HCT116 (cell line): Measurements from ENCODE around the gene MEGF8. TPM values are rescaled to one million over a fixed set of nuclear protein-coding genes. Genes with fewer than 3 reads are reported as not detected.

Source experiments
- ATAC-seq: fragments of 200-7000 bp; cut with Tn5 transposase; 2 replicates; pipeline ENCODE4 v1.9.1; 2020; ENCODE audit warnings: mild to moderate bottlenecking, moderate library complexity
- BruUV-seq: library from RNA; stranded (reverse); fragments of 400-500 nt; replicated peaks from 2 replicates; lab custom pipeline; 2021; lab: Mats Ljungman, UMichigan
- CTCF ChIA-PET: fragments of 300-600 bp; sonication (Branson Sonifier 250); formaldehyde crosslinking; loops from one replicate; lab custom pipeline; 2021; ENCODE audit warnings: antibody characterized with exemption; lab: Charles Lee
- POLR2A ChIA-PET: fragments of 300-600, 350-600 bp; sonication (Branson Sonifier 250); formaldehyde crosslinking; loops from one replicate; lab custom pipeline; 2021; ENCODE audit warnings: antibody characterized with exemption; lab: Charles Lee
- RAD21 ChIA-PET, 2 experiments: fragments of 300-600 bp; sonication (Branson Sonifier 250); formaldehyde crosslinking; loops; one replicate each; lab custom pipeline; 2023; ENCODE audit warnings: low total read pairs in 2 of 2; ENCODE audit not compliant: uncharacterized antibody in 2 of 2, unreplicated experiment in 2 of 2, low non-redundant PET in 1 of 2; lab: Charles Lee
- DNase-seq: peaks from one replicate; pipeline ENCODE4 v3.0.0-alpha.2; 2010; ENCODE audit warnings: low read depth, low spot score
- H2AFZ ChIP-seq: fragments of 200-600 bp; shearing (Covaris generic), sonication (generic); 2 replicates; pipeline ENCODE4 v1.6.1; 2017; ENCODE audit warnings: low read depth, mixed run types, mixed read lengths, antibody characterized with exemption, low read length; ENCODE audit not compliant: poor library complexity, severe bottlenecking
- H3K27ac ChIP-seq: 2 replicates; pipeline ENCODE4 v1.5.1; 2012; ENCODE audit warnings: low read depth, low read length
- H3K27me3 ChIP-seq: fragments of 200-600 bp; sonication (generic); 2 replicates; pipeline ENCODE4 v1.6.1; 2016; ENCODE audit warnings: mixed run types, low read length, mixed read lengths; ENCODE audit not compliant: insufficient read depth
- H3K36me3 ChIP-seq, 2 experiments: fragments of 200-500 bp in 1 of 2; fragments of 200-600 bp in 1 of 2; sonication (Bioruptor generic) in 1 of 2; sonication (generic) in 1 of 2; 2 replicates each; pipeline versions ENCODE4 v1.5.1 to v1.6.1; 2014 to 2016; ENCODE audit warnings: low read length in 2 of 2, inconsistent platforms in 1 of 2, mixed read lengths in 1 of 2, mixed run types in 1 of 2; ENCODE audit not compliant: insufficient read depth in 2 of 2, control insufficient read depth in 1 of 2
- H3K4me1 ChIP-seq, 2 experiments: fragments of 200-600 bp in 1 of 2; sonication (generic) in 1 of 2; 2 replicates each; pipeline versions ENCODE4 v1.5.1 to v1.6.1; 2012 to 2017; ENCODE audit warnings: low read length in 2 of 2, inconsistent platforms in 1 of 2, mild to moderate bottlenecking in 1 of 2, mixed read lengths in 1 of 2, mixed run types in 1 of 2, moderate library complexity in 1 of 2; ENCODE audit not compliant: insufficient read depth in 2 of 2, control insufficient read depth in 1 of 2
- H3K4me2 ChIP-seq: fragments of 200-600 bp; sonication (generic); 2 replicates; pipeline ENCODE4 v1.6.1; 2017; ENCODE audit warnings: mixed run types, low read length, mixed read lengths
- H3K4me3 ChIP-seq, 2 experiments: fragments of 200-600 bp in 1 of 2; sonication (generic) in 1 of 2; replicated peaks in 1 of 2; 2 replicates each; pipeline ENCODE4 v1.5.1; 2011 to 2016; ENCODE audit warnings: low read length in 2 of 2, control low read depth in 1 of 2, low read depth in 1 of 2, mild to moderate bottlenecking in 1 of 2, mixed read lengths in 1 of 2, mixed run types in 1 of 2
- H3K79me2 ChIP-seq: fragments of 200-600 bp; sonication (generic); 2 replicates; pipeline ENCODE4 v1.6.1; 2017; ENCODE audit warnings: mild to moderate bottlenecking, mixed run types, low read length, moderate library complexity, mixed read lengths; ENCODE audit not compliant: insufficient read depth
- H3K9ac ChIP-seq: fragments of 200-600 bp; sonication (generic); 2 replicates; pipeline ENCODE4 v1.6.1; 2016; ENCODE audit warnings: low read length, mixed read lengths
- H3K9me2 ChIP-seq: fragments of 200-600 bp; sonication (generic), shearing (Covaris generic); 2 replicates; pipeline ENCODE4 v1.6.1; 2017; ENCODE audit warnings: mixed run types, mild to moderate bottlenecking, moderate library complexity; ENCODE audit not compliant: insufficient read depth
- H3K9me3 ChIP-seq, 2 experiments: fragments of 200-500 bp in 1 of 2; fragments of 200-600 bp in 1 of 2; sonication (Bioruptor generic) in 1 of 2; sonication (generic) in 1 of 2; 2 replicates each; pipeline ENCODE4 v1.6.1; 2014 to 2017; ENCODE audit warnings: low read length in 2 of 2, mixed read lengths in 2 of 2, inconsistent platforms in 1 of 2, low read depth in 1 of 2, mild to moderate bottlenecking in 1 of 2, mixed run types in 1 of 2, moderate library complexity in 1 of 2; ENCODE audit not compliant: control insufficient read depth in 1 of 2, insufficient read depth in 1 of 2
- H4K20me1 ChIP-seq: fragments of 200-600 bp; sonication (generic), shearing (Covaris generic); 2 replicates; pipeline ENCODE4 v1.6.1; 2017; ENCODE audit warnings: mixed run types, mild to moderate bottlenecking, moderate library complexity; ENCODE audit not compliant: insufficient read depth
- ATF3 ChIP-seq: IDR thresholded peaks from 2 replicates; pipeline ENCODE4 v1.6.1; 2012
- CBX3 ChIP-seq: IDR thresholded peaks from 2 replicates; pipeline ENCODE4 v1.6.1; 2012; ENCODE audit warnings: low read depth
- CEBPB ChIP-seq: IDR thresholded peaks from 2 replicates; pipeline ENCODE4 v1.6.1; 2012; ENCODE audit warnings: low read depth
- CTCF ChIP-seq, 3 experiments: fragments of 200-600 bp in 1 of 3; sonication (generic) in 1 of 3; IDR thresholded peaks in 2 of 3; conservative IDR thresholded peaks in 1 of 3; 2 replicates each; pipeline ENCODE4 v1.5.1; 2012 to 2017; ENCODE audit warnings: low read depth in 2 of 3, low read length in 2 of 3, antibody characterized with exemption in 1 of 3, borderline replicate concordance in 1 of 3, control low read depth in 1 of 3, mild to moderate bottlenecking in 1 of 3, mixed read lengths in 1 of 3, mixed run types in 1 of 3, moderate library complexity in 1 of 3; ENCODE audit not compliant: insufficient read depth in 1 of 3
- EGR1 ChIP-seq: IDR thresholded peaks from 2 replicates; pipeline ENCODE4 v1.6.1; 2012; ENCODE audit warnings: low read depth
- ELF1 ChIP-seq: IDR thresholded peaks from 2 replicates; pipeline ENCODE4 v1.6.1; 2012; ENCODE audit warnings: low read depth, borderline replicate concordance
- EZH2 ChIP-seq: fragments of 200-600 bp; sonication (generic); IDR thresholded peaks from 2 replicates; pipeline ENCODE4 v1.6.1; 2017; ENCODE audit warnings: antibody characterized with exemption, mixed run types
- FOSL1 ChIP-seq: IDR thresholded peaks from 2 replicates; pipeline ENCODE4 v1.6.1; 2012; ENCODE audit warnings: low read depth
- MAX ChIP-seq: IDR thresholded peaks from 2 replicates; pipeline ENCODE4 v1.6.1; 2012
- POLR2A ChIP-seq: IDR thresholded peaks from 2 replicates; pipeline ENCODE4 v1.7.0; 2011; ENCODE audit warnings: borderline replicate concordance; ENCODE audit not compliant: insufficient read depth, insufficient read length; ENCODE audit errors: extremely low read depth
- POLR2AphosphoS5 ChIP-seq: IDR thresholded peaks from 2 replicates; pipeline ENCODE4 v1.6.1; 2011; ENCODE audit warnings: mild to moderate bottlenecking, low read depth, low read length, moderate library complexity
- REST ChIP-seq: IDR thresholded peaks from 2 replicates; pipeline ENCODE4 v1.6.1; 2012; ENCODE audit warnings: low read depth
- SIN3A ChIP-seq: IDR thresholded peaks from 2 replicates; pipeline ENCODE4 v1.6.1; 2012; ENCODE audit warnings: low read depth
- SP1 ChIP-seq: IDR thresholded peaks from 2 replicates; pipeline ENCODE4 v1.6.1; 2012; ENCODE audit warnings: low read depth
- SRF ChIP-seq: IDR thresholded peaks from 2 replicates; pipeline ENCODE4 v1.6.1; 2012; ENCODE audit warnings: low read depth
- TCF7L2 ChIP-seq: IDR thresholded peaks from 2 replicates; pipeline ENCODE4 v1.7.0; 2011; ENCODE audit warnings: borderline replicate concordance, inconsistent platforms; ENCODE audit not compliant: insufficient read depth, insufficient read length; ENCODE audit errors: extremely low read depth
- ZBTB33 ChIP-seq: IDR thresholded peaks from 2 replicates; pipeline ENCODE4 v1.6.1; 2011; ENCODE audit warnings: mild to moderate bottlenecking, low read length, moderate library complexity; ENCODE audit not compliant: insufficient replicate concordance; ENCODE audit errors: extremely low read depth
- ZFX ChIP-seq: fragments of 450-650 bp; IDR thresholded peaks from 2 replicates; pipeline ENCODE4 v1.6.1; 2017
- ZNF274 ChIP-seq: fragments of 200-500 bp; sonication (Bioruptor generic); IDR thresholded peaks from 2 replicates; pipeline ENCODE4 v1.6.1; 2014; ENCODE audit warnings: mild to moderate bottlenecking, low read depth, low read length, inconsistent platforms
- intact Hi-C: fragments of 100-400 bp; cut with micrococcal nuclease; formaldehyde crosslinking; loops from 2 replicates; pipeline ENCODE4 v1.10.0; 2022
- total RNA-seq: library from RNA; stranded (reverse); gene quantifications from one replicate; pipeline ENCODE4 v1.2.1, GENCODE V29; 2021; ENCODE audit not compliant: unreplicated experiment

MEGF8 gene
- total RNA-seq, 1 experiment from 2014 or later = 24.0 TPM

GRCh38 chr19:42334697-42335373 is 9.4 kb downstream of the MEGF8 start:
- RAD21 ChIA-PET = no interaction called here
- H3K4me2 ChIP-seq = no peak overlapping the region
- no peaks in the 10 kb centered on the region for H3K9me2 ChIP-seq
- TF ChIP-seq FOSL1 (no peak), SRF (no peak), ZNF274 (no peak), MAX (no peak), POLR2A (no peak), CBX3 (no peak), EGR1 (no peak), ELF1 (no peak), CTCF (IDR thresholded peaks at IDR 0.05 in 2 of 3, conservative IDR thresholded peaks at IDR 0.05 in 1 of 3; ENCODE audit: borderline replicate concordance in 1 of 3, insufficient read depth in 1 of 3, low read depth in 2 of 3, low read length in 2 of 3) (no peak), CEBPB (no peak), SP1 (no peak), REST (no peak), TCF7L2 (no peak), ZBTB33 (no peak), SIN3A (no peak), ZFX (no peak), ATF3 (no peak), POLR2AphosphoS5 (no peak), EZH2 (no peak)
- TF ChIP-seq, all 23 proteins: peak for 0
- BruUV-seq = TSS peak; percentile 12
- no peaks in the 10 kb centered on the region for H3K27me3 ChIP-seq
- H3K4me3 ChIP-seq = no peak overlapping the region
- no peak overlapping the region for H3K27ac ChIP-seq
- H3K36me3 ChIP-seq = peaks cover 0 to 3% of the 10 kb centered on the region in 2 experiments; a peak in 2 of 4 replicates
- H3K9me3 ChIP-seq = no peaks in the 10 kb centered on the region
- no peaks in the 10 kb centered on the region for H3K4me1 ChIP-seq
- ChIA-PET POLR2A (no interaction called here), CTCF (no interaction called here)
- H3K9ac ChIP-seq = no peak overlapping the region
- no peaks in the 10 kb centered on the region; the same call in 1 of the 2 replicates for H3K79me2 ChIP-seq
- no peak for DNase-seq
- H4K20me1 ChIP-seq = no peaks in the 10 kb centered on the region
- no peak overlapping the region for H2AFZ ChIP-seq
- no peak for ATAC-seq
- intact Hi-C loops = no loop called here
